HG03457 (cell line): Measurements from ENCODE around the gene NLRP7.
"Not testable (repeated sequence)": the region's sequence is repeated elsewhere in the genome, so short reads cannot be mapped to it uniquely, and the experiment has no call there.

Experiments used
- ATAC-seq: cut with Tn5 transposase; IDR thresholded peaks from one replicate; pipeline ENCODE4 v1.9.1; 2021; ENCODE audit warnings: moderate number of reproducible peaks; ENCODE audit not compliant: unreplicated experiment

NLRP7 gene

GRCh38 chr19:54947381-54947780, at the start of gene NLRP7:
TSS of gene NLRP7 (minus strand) at chr19:54947530.
- no peak for ATAC-seq

GRCh38 chr19:54995561-54995960, 48.2 kb upstream of the NLRP7 start:
- no peak for ATAC-seq

- ATAC-seq: not testable (repeated sequence)
Measured at GRCh38 chr19:54989531-54989930, 42.2 kb upstream of the NLRP7 start.

GRCh38 chr19:54982562-54982961, 35.2 kb upstream of the NLRP7 start:
- ATAC-seq: not testable (repeated sequence)

- not testable (repeated sequence) for ATAC-seq
Measured at GRCh38 chr19:54973229-54974090, 26.1 kb upstream of the NLRP7 start.

GRCh38 chr19:54971446-54971845, 24.1 kb upstream of the NLRP7 start:
- not testable (repeated sequence) for ATAC-seq

- ATAC-seq: no peak
Measured at GRCh38 chr19:54969647-54970046, 22.3 kb upstream of the NLRP7 start.

- ATAC-seq: no peak
Measured at GRCh38 chr19:54967611-54968010, 20.3 kb upstream of the NLRP7 start.

- not testable (repeated sequence) for ATAC-seq
Measured at GRCh38 chr19:54965055-54965454, 17.7 kb upstream of the NLRP7 start.

GRCh38 chr19:54959840-54960239, 12.5 kb upstream of the NLRP7 start:
- no peak for ATAC-seq

GRCh38 chr19:54955376-54955775, 8.0 kb upstream of the NLRP7 start:
- no peak for ATAC-seq

GRCh38 chr19:54953345-54953713, 6.0 kb upstream of the NLRP7 start:
- ATAC-seq: not testable (repeated sequence)

- no peak for ATAC-seq
Measured at GRCh38 chr19:54952591-54953344, 5.4 kb upstream of the NLRP7 start.

GRCh38 chr19:54950580-54950979, 3.2 kb upstream of the NLRP7 start:
- ATAC-seq: not testable (repeated sequence)

- no peak for ATAC-seq
Measured at GRCh38 chr19:54949412-54949811, 2.1 kb upstream of the NLRP7 start.

- not testable (repeated sequence) for ATAC-seq
Measured at GRCh38 chr19:54943772-54944361, 3.5 kb downstream of the NLRP7 start.

- not testable (repeated sequence) for ATAC-seq
Measured at GRCh38 chr19:54939538-54939937, 7.8 kb downstream of the NLRP7 start.

GRCh38 chr19:54938906-54939305, 8.4 kb downstream of the NLRP7 start:
- ATAC-seq: no peak

GRCh38 chr19:54937926-54938325, 9.4 kb downstream of the NLRP7 start:
- ATAC-seq: no peak

- no peak for ATAC-seq
Measured at GRCh38 chr19:54928299-54928698, 19.0 kb downstream of the NLRP7 start.

- no peak for ATAC-seq
Measured at GRCh38 chr19:54923276-54923675, 24.1 kb downstream of the NLRP7 start.

- ATAC-seq: no peak
Measured at GRCh38 chr19:54921082-54921481, 26.2 kb downstream of the NLRP7 start.
